HG03139 (cell line): ENCODE results near the gene MYO1C.
A peak's percentile ranks its signal among the peaks of the same experiment; 100 is the strongest.
"Not testable (repeated sequence)": the region's sequence is repeated elsewhere in the genome, so short reads cannot be mapped to it uniquely, and the experiment has no call there.

Source experiments
- ATAC-seq: cut with Tn5 transposase; IDR thresholded peaks from one replicate; pipeline ENCODE4 v1.9.1; 2021; ENCODE audit not compliant: unreplicated experiment

Gene MYO1C

GRCh38 chr17:1509290-1509881 is 16.9 kb upstream of the MYO1C start:
- ATAC-seq, result no peak

- not testable (repeated sequence) for ATAC-seq
Measured at GRCh38 chr17:1508709-1509108, 16.2 kb upstream of the MYO1C start.

GRCh38 chr17:1506649-1507267 is 14.3 kb upstream of the MYO1C start:
- ATAC-seq, result no peak

GRCh38 chr17:1505586-1505985 is 13.1 kb upstream of the MYO1C start:
- no peak for ATAC-seq

GRCh38 chr17:1504866-1505265 is 12.4 kb upstream of the MYO1C start:
- ATAC-seq, result no peak

GRCh38 chr17:1503699-1504098 is 11.2 kb upstream of the MYO1C start:
- no peak for ATAC-seq

GRCh38 chr17:1498869-1499268 is 6.4 kb upstream of the MYO1C start:
- no peak for ATAC-seq

GRCh38 chr17:1498233-1498632 is 5.7 kb upstream of the MYO1C start:
- ATAC-seq, result no peak

- no peak for ATAC-seq
Measured at GRCh38 chr17:1497831-1498230, 5.3 kb upstream of the MYO1C start.

GRCh38 chr17:1496869-1497268 is 4.4 kb upstream of the MYO1C start:
- ATAC-seq, result no peak

- no peak for ATAC-seq
Measured at GRCh38 chr17:1495265-1495989, 2.9 kb upstream of the MYO1C start.

GRCh38 chr17:1494736-1495253 is 2.3 kb upstream of the MYO1C start:
- ATAC-seq, result no peak

GRCh38 chr17:1494203-1494602 is 1.7 kb upstream of the MYO1C start:
- no peak for ATAC-seq

- no peak for ATAC-seq
Measured at GRCh38 chr17:1493291-1493980, 950 bp upstream of the MYO1C start.

GRCh38 chr17:1491443-1492248 is 840 bp downstream of the MYO1C start:
- ATAC-seq, result no peak

- no peak for ATAC-seq
Measured at GRCh38 chr17:1490643-1491442, 1.6 kb downstream of the MYO1C start.

- no peak for ATAC-seq
Measured at GRCh38 chr17:1488826-1489270, 3.6 kb downstream of the MYO1C start.

- peak; percentile 22 for ATAC-seq
Measured at GRCh38 chr17:1487939-1488825, 4.3 kb downstream of the MYO1C start.
